ENCODE measurements around the gene ALK.

Gene ALK

GRCh38 chr2:29430382-29431112 is 490.8 kb downstream of the ALK start:
- DNase-seq = no peak

- DNase-seq = no peak
These were observed 495.0 kb downstream of the ALK start for GRCh38 chr2:29426354-29426753.

- DNase-seq = no peak
These were observed 495.5 kb downstream of the ALK start for GRCh38 chr2:29425866-29426265.

- no peak for DNase-seq
These were observed 498.2 kb downstream of the ALK start for GRCh38 chr2:29423061-29423666.

GRCh38 chr2:29420999-29421782 is 500.2 kb downstream of the ALK start:
- DNase-seq = no peak

- DNase-seq = no peak
These were observed 500.9 kb downstream of the ALK start for GRCh38 chr2:29420464-29420863.

GRCh38 chr2:29417630-29418029 is 503.8 kb downstream of the ALK start:
- DNase-seq = no peak

GRCh38 chr2:29412197-29412925 is 509.0 kb downstream of the ALK start:
- no peak for DNase-seq

GRCh38 chr2:29405707-29406106 is 515.7 kb downstream of the ALK start:
- no peak for DNase-seq

- no peak for DNase-seq
These were observed 516.1 kb downstream of the ALK start for GRCh38 chr2:29405266-29405665.

- no peak for DNase-seq
These were observed 519.4 kb downstream of the ALK start for GRCh38 chr2:29401994-29402393.

GRCh38 chr2:29400930-29401653 is 520.3 kb downstream of the ALK start:
- DNase-seq = no peak

GRCh38 chr2:29398384-29399237 is 522.8 kb downstream of the ALK start:
- no peak for DNase-seq

GRCh38 chr2:29397713-29398112 is 523.7 kb downstream of the ALK start:
- no peak for DNase-seq

GRCh38 chr2:29397039-29397438 is 524.3 kb downstream of the ALK start:
- DNase-seq = no peak

GRCh38 chr2:29394981-29395350 is 526.4 kb downstream of the ALK start:
- DNase-seq = no peak

GRCh38 chr2:29394311-29394980 is 526.9 kb downstream of the ALK start:
- no peak for DNase-seq

GRCh38 chr2:29393676-29394075 is 527.7 kb downstream of the ALK start:
- no peak for DNase-seq

GRCh38 chr2:29392774-29393173 is 528.6 kb downstream of the ALK start:
- DNase-seq = no peak

GRCh38 chr2:29390136-29390535 is 531.2 kb downstream of the ALK start:
- no peak for DNase-seq

GRCh38 chr2:29389686-29390085 is 531.7 kb downstream of the ALK start:
- DNase-seq = no peak

Measured in NCI-H748 treated with DMSO at 0.1 percent for 48 hours (cell line).